Activated naive CD4-positive, alpha-beta T cell treated with anti-CD3 and anti-CD28 coated beads for 36 hours (primary cell): Measurements from ENCODE around the gene HS3ST3A1. TPM values are rescaled to one million over a fixed set of nuclear protein-coding genes. Genes with fewer than 3 reads are reported as not detected.

ENCODE experiments used
- CTCF ChIA-PET: fragments of 350-600 bp; sonication (Branson Sonifier 250); formaldehyde crosslinking; loops from one replicate; lab custom pipeline; 2021; ENCODE audit warnings: antibody characterized with exemption; lab: Charles Lee
- DNase-seq: peaks from one replicate; pipeline ENCODE4 v3.0.0-alpha.2; 2020
- H3K27ac Mint-ChIP-seq: one replicate; pipeline ENCODE4 v1.8.0; 2021; ENCODE audit warnings: mild to moderate bottlenecking, mixed read lengths
- H3K27me3 Mint-ChIP-seq: one replicate; pipeline ENCODE4 v1.8.0; 2021; ENCODE audit warnings: low read depth, mixed read lengths
- H3K36me3 Mint-ChIP-seq: one replicate; pipeline ENCODE4 v1.8.0; 2021; ENCODE audit warnings: low read depth, mixed read lengths
- H3K4me1 Mint-ChIP-seq: one replicate; pipeline ENCODE4 v1.8.0; 2021; ENCODE audit warnings: low read depth, mixed read lengths
- H3K4me3 Mint-ChIP-seq: one replicate; pipeline ENCODE4 v1.8.0; 2021; ENCODE audit warnings: mild to moderate bottlenecking, moderate library complexity, mixed read lengths
- H3K9me3 Mint-ChIP-seq: one replicate; pipeline ENCODE4 v1.8.0; 2021; ENCODE audit warnings: mixed read lengths
- intact Hi-C: fragments of 100-400 bp; cut with micrococcal nuclease; formaldehyde crosslinking; loops from one replicate; pipeline ENCODE4 v1.15.1; 2023
- total RNA-seq, 2 experiments: library from RNA; stranded (reverse); gene quantifications; one replicate each; pipeline ENCODE4 v1.2.3, GENCODE V29; 2021

HS3ST3A1 gene
- total RNA-seq, 2 experiments from 2014 or later, result 0.91 to 1.1 TPM

- Mint-ChIP-seq H3K4me1 (no peaks in the 10 kb centered on the region), H3K36me3 (no peaks in the 10 kb centered on the region), H3K9me3 (no peaks in the 10 kb centered on the region), H3K4me3 (no peak overlapping the region), H3K27ac (no peak overlapping the region), H3K27me3 (no peaks in the 10 kb centered on the region)
- CTCF ChIA-PET, result no interaction called here
- intact Hi-C loops, result no loop called here
- no peak for DNase-seq
Observed at GRCh38 chr17:13583996-13584700, 17.6 kb downstream of the HS3ST3A1 start.

GRCh38 chr17:13582776-13583547, 18.8 kb downstream of the HS3ST3A1 start:
- Mint-ChIP-seq H3K27ac (no peak overlapping the region), H3K4me3 (no peak overlapping the region), H3K4me1 (no peaks in the 10 kb centered on the region), H3K9me3 (no peaks in the 10 kb centered on the region), H3K27me3 (no peaks in the 10 kb centered on the region), H3K36me3 (no peaks in the 10 kb centered on the region)
- DNase-seq, result no peak
- CTCF ChIA-PET, result no interaction called here
- intact Hi-C loops, result no loop called here

- intact Hi-C loops, result no loop called here
- Mint-ChIP-seq H3K27ac (no peak overlapping the region), H3K9me3 (peaks cover 3% of the 10 kb centered on the region), H3K4me1 (no peaks in the 10 kb centered on the region), H3K36me3 (no peaks in the 10 kb centered on the region), H3K4me3 (no peak overlapping the region), H3K27me3 (no peaks in the 10 kb centered on the region)
- CTCF ChIA-PET, result interaction anchor here (0.6 kb wide), 1 partner anchor 13 kb away, joined by 4 read pairs; no protein-coding TSS in a partner anchor
- no peak for DNase-seq
Observed at GRCh38 chr17:13581925-13582324, 19.8 kb downstream of the HS3ST3A1 start.

GRCh38 chr17:13580790-13581189, 20.9 kb downstream of the HS3ST3A1 start:
- Mint-ChIP-seq H3K4me1 (no peaks in the 10 kb centered on the region), H3K27me3 (no peaks in the 10 kb centered on the region), H3K36me3 (no peaks in the 10 kb centered on the region), H3K4me3 (no peak overlapping the region), H3K27ac (no peak overlapping the region), H3K9me3 (peaks cover 6% of the 10 kb centered on the region)
- intact Hi-C loops, result no loop called here
- no peak for DNase-seq
- CTCF ChIA-PET, result interaction anchor here (0.7 to 0.8 kb wide), 2 partner anchors 13 to 244 kb away, joined by 3 read pairs; no protein-coding TSS in a partner anchor

GRCh38 chr17:13576661-13577526, 24.8 kb downstream of the HS3ST3A1 start:
- H3K4me1 Mint-ChIP-seq, result no peaks in the 10 kb centered on the region
- DNase-seq, result no peak
- peaks cover 21% of the 10 kb centered on the region for H3K27me3 Mint-ChIP-seq
- H3K4me3 Mint-ChIP-seq, result no peak overlapping the region
- intact Hi-C loops, result no loop called here
- H3K27ac Mint-ChIP-seq, result no peak overlapping the region
- CTCF ChIA-PET, result interaction anchor here (0.8 to 1.0 kb wide), 2 partner anchors 19 to 1346 kb away, joined by 3 read pairs; no protein-coding TSS in a partner anchor
- no peaks in the 10 kb centered on the region for H3K36me3 Mint-ChIP-seq
- peaks cover 6% of the 10 kb centered on the region for H3K9me3 Mint-ChIP-seq

- Mint-ChIP-seq H3K27ac (no peak overlapping the region), H3K36me3 (no peaks in the 10 kb centered on the region), H3K4me1 (no peaks in the 10 kb centered on the region), H3K4me3 (no peak overlapping the region), H3K27me3 (peaks cover 23% of the 10 kb centered on the region), H3K9me3 (peaks cover 6% of the 10 kb centered on the region)
- CTCF ChIA-PET, result interaction anchor here (0.6 kb wide), 1 partner anchor 21 kb away, joined by 3 read pairs; no protein-coding TSS in a partner anchor
- DNase-seq, result no peak
- intact Hi-C loops, result no loop called here
Observed at GRCh38 chr17:13575922-13576419, 25.8 kb downstream of the HS3ST3A1 start.

GRCh38 chr17:13575466-13575865, 26.3 kb downstream of the HS3ST3A1 start:
- Mint-ChIP-seq H3K4me3 (no peak overlapping the region), H3K4me1 (no peaks in the 10 kb centered on the region), H3K27ac (no peak overlapping the region), H3K36me3 (no peaks in the 10 kb centered on the region), H3K27me3 (peaks cover 23% of the 10 kb centered on the region), H3K9me3 (peaks cover 6% of the 10 kb centered on the region)
- no peak for DNase-seq
- CTCF ChIA-PET, result interaction anchor here (0.6 kb wide), 1 partner anchor 22 kb away, joined by 3 read pairs; no protein-coding TSS in a partner anchor
- intact Hi-C loops, result no loop called here

GRCh38 chr17:13572581-13572980, 29.1 kb downstream of the HS3ST3A1 start:
- peaks cover 23% of the 10 kb centered on the region for H3K27me3 Mint-ChIP-seq
- H3K9me3 Mint-ChIP-seq, result peaks cover 6% of the 10 kb centered on the region
- no peak overlapping the region for H3K27ac Mint-ChIP-seq
- H3K4me3 Mint-ChIP-seq, result no peak overlapping the region
- DNase-seq, result no peak
- intact Hi-C loops, result no loop called here
- H3K36me3 Mint-ChIP-seq, result no peaks in the 10 kb centered on the region
- CTCF ChIA-PET, result no interaction called here
- no peaks in the 10 kb centered on the region for H3K4me1 Mint-ChIP-seq

- intact Hi-C loops, result no loop called here
- peaks cover 4% of the 10 kb centered on the region for H3K4me1 Mint-ChIP-seq
Observed at GRCh38 chr17:13569398-13570123, 32.2 kb downstream of the HS3ST3A1 start.

GRCh38 chr17:13568582-13569397, 32.9 kb downstream of the HS3ST3A1 start:
- Mint-ChIP-seq H3K36me3 (no peaks in the 10 kb centered on the region), H3K9me3 (no peaks in the 10 kb centered on the region), H3K27me3 (peaks cover 16% of the 10 kb centered on the region), H3K4me3 (no peak overlapping the region), H3K27ac (no peak overlapping the region), H3K4me1 (peaks cover 4% of the 10 kb centered on the region)
- CTCF ChIA-PET, result no interaction called here
- no peak for DNase-seq
- intact Hi-C loops, result no loop called here

More at GRCh38 chr17:13569398-13570123, 32.2 kb downstream of the HS3ST3A1 start:
- Mint-ChIP-seq H3K27me3 (peaks cover 18% of the 10 kb centered on the region), H3K27ac (no peak overlapping the region), H3K4me3 (no peak overlapping the region), H3K36me3 (no peaks in the 10 kb centered on the region), H3K9me3 (no peaks in the 10 kb centered on the region)
- CTCF ChIA-PET, result interaction anchor here (0.6 kb wide), 2 partner anchors 155 to 248 kb away, joined by 3 to 5 read pairs; no protein-coding TSS in a partner anchor
- no peak for DNase-seq

- H3K27me3 Mint-ChIP-seq, result peaks cover 8% of the 10 kb centered on the region
- peaks cover 4% of the 10 kb centered on the region for H3K4me1 Mint-ChIP-seq
- H3K36me3 Mint-ChIP-seq, result no peaks in the 10 kb centered on the region
- H3K9me3 Mint-ChIP-seq, result no peaks in the 10 kb centered on the region
- H3K27ac Mint-ChIP-seq, result no peak overlapping the region
- CTCF ChIA-PET, result no interaction called here
- no peak overlapping the region for H3K4me3 Mint-ChIP-seq
- intact Hi-C loops, result no loop called here
- DNase-seq, result no peak
Observed at GRCh38 chr17:13563866-13564265, 37.9 kb downstream of the HS3ST3A1 start.
